Small intestine (tissue), 7 donors: ENCODE results near the gene PTPMT1. TPM values are rescaled to one million over a fixed set of nuclear protein-coding genes. Genes with fewer than 3 reads are reported as not detected.
A peak's percentile ranks its signal among the peaks of the same experiment; 100 is the strongest.

Experiments used
- DNase-seq, 2 donors: peaks; one replicate each; pipeline versions ENCODE4 v3.0.0 to v3.0.0-alpha.2; 2013
- FAIRE-seq: peaks from 2 replicates; lab custom pipeline; 2012; peaks lifted over from hg19 to GRCh38; lab: Jason Lieb, UNC
- H3K27ac ChIP-seq, 3 donors: one replicate each; pipeline ENCODE4 v1.5.1; 2013; ENCODE audit warnings: low read length in 2 of 3, mild to moderate bottlenecking in 2 of 3, control low read depth in 1 of 3, inconsistent platforms in 1 of 3, low read depth in 1 of 3, moderate library complexity in 1 of 3
- H3K27me3 ChIP-seq, 3 donors: one replicate each; pipeline ENCODE4 v1.6.1; 2013; ENCODE audit warnings: low read length in 3 of 3, inconsistent platforms in 1 of 3; ENCODE audit not compliant: control insufficient read depth in 3 of 3, insufficient read depth in 3 of 3
- H3K36me3 ChIP-seq, 3 donors: one replicate each; pipeline ENCODE4 v1.6.1; 2013; ENCODE audit warnings: low read length in 3 of 3, inconsistent platforms in 1 of 3, low read depth in 1 of 3, mild to moderate bottlenecking in 1 of 3, moderate library complexity in 1 of 3; ENCODE audit not compliant: control insufficient read depth in 3 of 3, insufficient read depth in 2 of 3
- H3K4me1 ChIP-seq, 3 donors: one replicate each; pipeline ENCODE4 v1.6.1; 2013; ENCODE audit warnings: low read length in 2 of 3, inconsistent platforms in 1 of 3, low read depth in 1 of 3, mild to moderate bottlenecking in 1 of 3, moderate library complexity in 1 of 3; ENCODE audit not compliant: control insufficient read depth in 3 of 3, insufficient read depth in 2 of 3
- H3K4me3 ChIP-seq, 3 donors: one replicate each; pipeline ENCODE4 v1.5.1; 2013; ENCODE audit warnings: low read length in 3 of 3, control low read depth in 1 of 3, inconsistent platforms in 1 of 3, low read depth in 1 of 3, mild to moderate bottlenecking in 1 of 3, moderate library complexity in 1 of 3
- H3K9me3 ChIP-seq, 2 donors: one replicate each; pipeline ENCODE4 v1.6.1; 2013; ENCODE audit warnings: low read depth in 1 of 2, low read length in 1 of 2; ENCODE audit not compliant: control insufficient read depth in 2 of 2, insufficient read depth in 1 of 2
- WGBS, 3 donors: extraction: QIAGEN DNeasy Blood & Tissue Kit; methylation state at CpG; one replicate each; pipeline ENCODE4 v1.1.7; 2013; 5-methylcytosine and 5-hydroxymethylcytosine counted together
- polyA plus RNA-seq, 4 donors: library from polyadenylated mRNA; stranded (reverse) in 3 of 4; unstranded in 1 of 4; fragments of 200-250 nt in 3 of 4; fragments of 120-200 nt in 1 of 4; gene quantifications; one replicate each; pipeline versions ENCODE4 v1.2.1 to v1.2.3, GENCODE V29; 2013
- donor health status: healthy with polysubstance abuse.
- donor health status: control.
- donor health status: control.
- donor health status: Bipolar disorder and iron deficiency.
- donor health status: healthy.

The PTPMT1 gene
- polyA plus RNA-seq, 4 donors, result 31.3 to 60.1 (median 41.2) TPM

DNA sequence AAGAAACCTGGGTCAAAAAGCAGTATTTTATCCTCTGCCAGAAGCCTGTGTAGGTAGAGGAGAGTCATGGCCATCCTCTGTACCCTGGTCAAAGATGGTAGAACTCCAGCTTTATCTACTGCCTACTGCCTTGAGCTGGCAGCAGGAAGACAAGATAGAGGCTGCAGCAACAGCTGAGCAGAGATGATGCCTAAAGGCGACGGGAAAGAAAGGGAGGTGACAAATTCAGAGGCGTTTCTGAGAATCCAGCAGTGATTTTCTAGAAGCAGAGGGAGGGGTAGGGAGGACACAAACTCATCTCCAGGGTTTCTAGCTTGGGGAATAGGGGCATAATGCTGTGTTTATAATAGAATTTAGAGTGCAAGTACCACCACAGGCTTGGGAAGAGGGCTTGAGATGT lies 44.3 kb downstream of the PTPMT1 start:
- Histone ChIP-seq H3K36me3 (peaks cover 2 to 19% (median 6%) of the 10 kb centered on the region in 3 donors), H3K27me3 (no peaks in the 10 kb centered on the region), H3K27ac (no peak overlapping the region), H3K9me3 (no peaks in the 10 kb centered on the region), H3K4me1 (no peaks in the 10 kb centered on the region), H3K4me3 (no peak overlapping the region)
- FAIRE-seq (no peak), DNase-seq (no peak)
- WGBS, 3 donors, result 78 to 90% (median 80%) methylated on average over 3 of the region's 3 CpGs

DNA sequence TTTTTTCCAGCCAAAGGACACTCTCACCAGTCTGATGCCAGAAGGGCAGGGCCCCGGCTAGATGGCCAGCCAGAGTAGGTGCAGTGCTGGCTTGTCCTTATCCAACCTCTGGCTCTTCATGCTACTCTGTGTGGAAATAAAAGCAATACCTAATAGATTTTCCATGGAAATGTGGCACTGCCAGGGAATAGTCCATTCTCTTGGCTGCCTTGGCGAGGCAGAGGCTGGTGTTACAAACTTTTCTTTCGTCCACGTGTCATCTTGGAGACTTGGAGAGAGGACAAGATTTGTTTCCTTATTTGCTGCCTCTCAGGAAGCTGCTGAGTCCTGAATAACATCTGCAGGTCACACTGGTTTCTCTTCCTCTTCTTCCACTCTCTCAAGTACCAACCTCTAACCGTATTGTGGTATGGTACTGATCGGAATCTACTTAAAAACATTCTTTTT lies 46.0 kb downstream of the PTPMT1 start:
- Histone ChIP-seq H3K36me3 (peaks cover 2 to 28% (median 6%) of the 10 kb centered on the region in 3 donors), H3K9me3 (no peaks in the 10 kb centered on the region), H3K27ac (no peak overlapping the region), H3K27me3 (no peaks in the 10 kb centered on the region), H3K4me1 (no peaks in the 10 kb centered on the region), H3K4me3 (no peak overlapping the region)
- FAIRE-seq (no peak), DNase-seq (no peak)
- 69 to 83% (median 75%) methylated on average over 6 of the region's 6 CpGs for WGBS, 3 donors

DNA sequence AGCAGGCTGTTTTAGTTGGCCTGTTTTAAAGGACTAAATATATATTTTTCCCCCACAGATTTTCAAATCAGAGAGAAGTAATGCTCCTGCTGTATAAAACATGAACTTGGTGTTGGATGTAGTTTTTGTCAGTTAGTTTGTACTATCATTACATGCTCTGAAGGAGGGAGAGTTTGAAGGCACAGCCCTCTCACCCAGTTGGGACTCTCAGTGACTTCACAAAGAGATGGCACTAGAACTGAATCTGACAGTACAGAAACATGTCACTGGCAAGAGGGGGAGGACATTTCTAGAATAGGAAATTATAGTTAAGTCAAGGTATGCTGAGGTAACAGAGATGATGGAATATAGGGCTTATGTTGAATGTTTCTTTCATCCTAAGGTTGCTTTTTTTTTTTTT lies 49.9 kb downstream of the PTPMT1 start:
- Histone ChIP-seq H3K4me1 (no peaks in the 10 kb centered on the region), H3K36me3 (peaks cover 4 to 33% (median 11%) of the 10 kb centered on the region in 3 donors), H3K9me3 (no peaks in the 10 kb centered on the region), H3K27ac (no peak overlapping the region), H3K4me3 (no peak overlapping the region), H3K27me3 (no peaks in the 10 kb centered on the region)
- DNase-seq (no peak), FAIRE-seq (no peak)

DNA sequence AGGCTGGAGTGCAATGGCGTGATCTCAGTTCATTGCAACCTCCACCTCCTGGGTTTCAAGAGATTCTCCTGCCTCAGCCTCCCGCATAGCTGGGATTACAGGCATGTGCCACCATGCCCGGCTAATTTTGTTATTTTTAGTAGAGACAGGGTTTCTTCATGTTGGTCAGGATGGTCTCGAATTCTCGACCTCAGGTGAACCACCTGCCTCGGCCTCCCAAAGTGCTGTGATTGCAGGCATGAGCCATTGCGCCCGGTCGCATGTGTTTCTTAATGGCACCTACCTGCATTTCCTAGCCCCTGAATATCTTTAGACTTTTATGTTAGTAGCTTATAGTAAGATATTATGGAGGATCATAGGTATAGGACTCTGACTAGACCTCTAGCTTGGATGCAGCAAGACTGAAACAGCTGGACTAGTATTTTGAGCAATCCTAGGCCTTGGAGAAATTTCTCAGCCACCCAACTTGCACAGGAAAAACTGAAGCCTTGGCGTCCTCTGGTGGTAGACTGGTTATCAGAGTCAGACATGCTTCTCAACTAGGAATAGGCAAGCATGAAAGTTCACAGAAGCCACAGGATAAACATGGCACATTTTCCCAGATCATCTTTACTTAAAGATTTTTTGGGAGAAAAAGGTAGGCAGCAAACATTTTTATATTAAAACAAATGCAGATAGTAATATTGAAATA lies 51.5 kb downstream of the PTPMT1 start:
- H3K9me3 ChIP-seq, result no peaks in the 10 kb centered on the region
- H3K4me1 ChIP-seq, result no peaks in the 10 kb centered on the region
- H3K27me3 ChIP-seq, result no peaks in the 10 kb centered on the region
- H3K27ac ChIP-seq, result no peak overlapping the region
- 89 to 91% (median 90%) methylated on average over 10 of the region's 10 CpGs for WGBS, 3 donors
- H3K4me3 ChIP-seq, result no peak overlapping the region
- DNase-seq (peak; percentile 27 to 61), FAIRE-seq (no peak)
- H3K36me3 ChIP-seq, result peaks cover 11 to 34% (median 15%) of the 10 kb centered on the region in 3 donors

DNA sequence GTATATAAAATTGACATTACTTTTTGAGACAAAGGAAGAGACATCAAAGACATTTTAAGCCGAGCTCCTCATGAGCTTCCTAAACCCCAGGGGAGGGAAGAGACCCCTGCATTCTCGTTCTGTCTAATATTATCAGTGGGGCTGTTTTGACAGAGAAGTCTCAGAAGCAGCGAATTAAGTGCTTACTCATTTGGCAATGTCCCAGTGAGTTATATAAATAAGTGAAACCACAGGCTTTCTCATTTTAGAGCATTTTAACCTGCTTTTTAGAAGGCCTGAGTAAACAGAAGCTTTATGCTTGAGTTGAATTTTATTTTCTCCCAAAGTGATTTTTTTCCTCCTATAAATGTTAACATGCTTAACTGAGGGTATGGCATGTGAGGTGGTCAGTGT lies 52.0 kb downstream of the PTPMT1 start:
- Histone ChIP-seq H3K27ac (no peak overlapping the region), H3K9me3 (no peaks in the 10 kb centered on the region), H3K27me3 (no peaks in the 10 kb centered on the region), H3K4me3 (no peak overlapping the region), H3K36me3 (peaks cover 12 to 36% (median 16%) of the 10 kb centered on the region in 3 donors), H3K4me1 (no peaks in the 10 kb centered on the region)
- no peak for DNase-seq
- 47 to 75% (median 56%) methylated on average over 3 of the region's 3 CpGs for WGBS, 3 donors
- FAIRE-seq, result no peak

DNA sequence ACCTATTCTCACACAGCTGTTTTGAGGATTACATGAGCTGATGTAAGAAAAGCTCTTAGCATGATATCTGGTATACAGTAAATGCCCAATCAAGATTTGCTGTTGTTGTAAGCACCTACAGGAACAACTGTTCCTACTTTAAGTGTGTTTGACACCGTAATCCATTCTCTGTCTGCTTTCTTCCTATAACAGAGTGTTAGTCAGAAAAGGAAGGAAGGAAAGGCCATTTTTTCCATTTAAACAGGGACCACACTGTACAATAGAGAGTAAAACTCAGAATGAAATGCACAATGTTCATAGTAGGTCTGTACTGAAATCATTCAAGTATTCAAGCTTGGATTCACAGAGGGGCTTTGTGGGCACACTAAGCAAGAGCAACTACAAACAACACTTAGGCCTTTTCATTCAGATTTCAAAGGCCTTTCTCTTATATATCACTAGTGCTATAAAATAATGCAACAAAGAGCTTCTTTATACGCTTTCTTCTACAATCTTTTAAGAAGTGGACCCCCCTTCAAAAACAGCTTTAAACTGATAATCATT lies 55.5 kb downstream of the PTPMT1 start:
- Histone ChIP-seq H3K36me3 (peaks cover 15 to 52% (median 26%) of the 10 kb centered on the region in 3 donors), H3K4me3 (no peak overlapping the region), H3K27ac (no peak overlapping the region), H3K9me3 (no peaks in the 10 kb centered on the region), H3K27me3 (no peaks in the 10 kb centered on the region), H3K4me1 (no peaks in the 10 kb centered on the region)
- FAIRE-seq (no peak), DNase-seq (no peak)
- WGBS, 3 donors, result 89 to 96% (median 93%) methylated on average over 2 of the region's 2 CpGs

Other genes starting within 250 kb of the PTPMT1 start
- 1 to 10 TPM in 1 of 4 donors, under 1 TPM in 2, not detected in 1; 0.03 to 5.4 (median 0.04) TPM for gene MYBPC3, start 212.9 kb upstream of the PTPMT1 start, polyA plus RNA-seq
- 10 to 100 TPM in 3 of 4 donors, 1 to 10 TPM in 1; 3.4 to 25.4 (median 12.0) TPM for gene SPI1, start 187.1 kb upstream of the PTPMT1 start, polyA plus RNA-seq
- 10 to 100 TPM in 2 of 4 donors, 1 to 10 TPM in 2; 7.8 to 30.9 (median 18.0) TPM for gene SLC39A13, start 157.0 kb upstream of the PTPMT1 start, polyA plus RNA-seq
- gene PSMC3, start 139.2 kb upstream of the PTPMT1 start, polyA plus RNA-seq, result 100 to 1,000 TPM in 3 of 4 donors, 10 to 100 TPM in 1; 88.0 to 156 (median 103) TPM
- under 1 TPM; 0.36 to 0.89 (median 0.66) TPM for gene RAPSN, start 116.5 kb upstream of the PTPMT1 start, polyA plus RNA-seq
- 10 to 100 TPM; 16.5 to 69.5 (median 27.0) TPM for gene CELF1, start 12.5 kb upstream of the PTPMT1 start, polyA plus RNA-seq
- gene KBTBD4, start 13.4 kb downstream of the PTPMT1 start, polyA plus RNA-seq, result 10 to 100 TPM in 3 of 4 donors, 1 to 10 TPM in 1; 9.8 to 13.7 (median 12.0) TPM
- 100 to 1,000 TPM in 3 of 4 donors, 10 to 100 TPM in 1; 95.2 to 438 (median 263) TPM for gene NDUFS3, start 13.5 kb downstream of the PTPMT1 start, polyA plus RNA-seq
- under 1 TPM in 2 of 4 donors, not detected in 2; 0.10 to 0.15 TPM for gene FAM180B, start 21.1 kb downstream of the PTPMT1 start, polyA plus RNA-seq
- gene C1QTNF4, start 28.8 kb downstream of the PTPMT1 start, polyA plus RNA-seq, result 1 to 10 TPM; 1.3 to 7.6 (median 1.6) TPM
- 100 to 1,000 TPM; 103 to 149 (median 127) TPM for gene MTCH2, start 77.0 kb downstream of the PTPMT1 start, polyA plus RNA-seq
- gene AGBL2, start 149.8 kb downstream of the PTPMT1 start, polyA plus RNA-seq, result 10 to 100 TPM in 1 of 4 donors, 1 to 10 TPM in 2, under 1 TPM in 1; 0.81 to 13.2 (median 1.9) TPM
- gene FNBP4, start 201.7 kb downstream of the PTPMT1 start, polyA plus RNA-seq, result 100 to 1,000 TPM in 1 of 4 donors, 10 to 100 TPM in 3; 18.1 to 108 (median 28.8) TPM